Activated T-cell treated with anti-CD3 and anti-CD28 coated beads for 48 hours (primary cell): ENCODE results near the gene ZBED2.

Experiments used
- DNase-seq: peaks from one replicate; pipeline ENCODE4 v3.0.0-alpha.2; 2020; ENCODE audit warnings: low read depth

Gene ZBED2

DNA sequence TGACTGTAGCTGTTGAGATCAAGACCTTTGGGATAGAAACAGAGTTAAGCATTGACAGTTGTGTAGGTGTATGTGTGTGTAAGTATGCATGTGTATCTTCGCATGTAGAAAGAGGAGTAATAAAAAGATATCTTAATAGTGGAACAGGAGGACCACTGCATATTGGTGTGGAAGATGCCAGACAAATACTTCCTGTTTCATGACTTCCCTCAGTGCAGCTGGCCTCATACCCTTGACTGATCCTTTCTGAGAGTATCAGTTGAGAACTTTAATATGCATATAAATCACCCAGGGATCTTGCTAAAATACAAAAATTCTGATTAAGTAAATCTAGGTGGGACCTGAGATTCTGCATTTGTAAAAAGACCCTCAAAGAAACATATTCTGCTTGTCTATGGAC is 8.5 kb upstream of the ZBED2 start:
- no peak for DNase-seq

DNA sequence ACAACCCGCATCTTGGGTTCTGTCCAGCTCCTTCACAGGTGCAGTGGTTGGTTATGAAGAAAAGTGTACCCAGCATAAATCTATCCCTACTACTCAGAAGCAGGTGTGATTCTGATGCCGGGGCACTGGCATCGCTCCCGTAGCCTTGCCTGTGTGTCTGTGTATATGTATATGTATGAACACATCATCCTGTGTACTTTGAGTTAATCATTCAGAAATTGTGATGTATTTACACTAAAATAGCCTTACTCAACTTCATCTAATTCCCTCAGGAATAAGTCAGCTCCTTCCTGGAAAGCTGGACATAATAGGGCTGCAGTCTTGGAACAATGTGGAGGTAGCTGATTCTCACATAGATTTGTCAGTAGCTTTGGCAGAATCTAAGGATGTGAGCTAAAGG is 6.7 kb upstream of the ZBED2 start:
- DNase-seq = no peak

DNA sequence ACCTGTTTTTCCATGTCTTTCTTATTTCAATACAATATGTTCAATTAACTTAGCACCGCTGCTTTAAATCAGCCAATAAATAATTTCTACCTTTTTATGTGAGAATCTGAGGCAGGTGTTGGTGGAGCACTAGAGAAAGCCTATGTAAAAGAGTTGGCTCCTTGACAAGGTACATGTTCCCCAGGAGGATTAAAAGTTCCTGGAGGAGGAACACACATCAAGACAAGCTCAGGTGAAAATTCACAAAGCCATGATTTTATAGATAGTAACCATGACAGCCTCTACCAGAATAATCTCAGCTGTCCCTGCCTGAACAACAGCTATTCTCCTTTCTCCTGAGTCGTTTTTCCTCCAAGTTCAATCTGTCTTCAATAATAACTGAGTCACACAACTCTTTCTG is 3.4 kb upstream of the ZBED2 start:
- no peak for DNase-seq

- DNase-seq = no peak
Observed at GRCh38 chr3:111598139-111598538, 3.0 kb upstream of the ZBED2 start.

DNA sequence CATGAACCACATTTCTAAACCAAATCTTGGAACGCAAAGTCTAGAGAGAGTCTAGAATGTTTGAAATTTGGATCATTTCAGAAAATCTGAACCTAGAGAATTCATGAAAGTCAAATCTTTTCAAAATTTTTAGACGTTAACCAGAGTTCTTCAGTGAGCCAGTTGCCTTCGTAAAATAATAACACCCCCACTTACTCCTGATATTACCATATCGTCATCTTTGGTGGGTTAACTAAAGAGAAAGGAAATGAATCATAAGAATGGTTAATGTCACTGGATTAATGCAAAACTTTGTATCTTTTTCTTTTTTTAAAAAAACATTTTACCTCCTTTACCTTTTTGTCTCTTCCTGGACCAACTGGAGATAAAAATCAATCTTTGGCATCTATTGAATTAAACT is 1.2 kb upstream of the ZBED2 start:
- DNase-seq = no peak

- no peak for DNase-seq
Observed at GRCh38 chr3:111594781-111595180, 365 bp downstream of the ZBED2 start.

- DNase-seq = no peak
Observed at GRCh38 chr3:111594205-111594604, 941 bp downstream of the ZBED2 start.

- DNase-seq = no peak
Observed at GRCh38 chr3:111593666-111594065, 1.5 kb downstream of the ZBED2 start.

GRCh38 chr3:111592936-111593335 is 2.2 kb downstream of the ZBED2 start:
- DNase-seq = no peak

DNA sequence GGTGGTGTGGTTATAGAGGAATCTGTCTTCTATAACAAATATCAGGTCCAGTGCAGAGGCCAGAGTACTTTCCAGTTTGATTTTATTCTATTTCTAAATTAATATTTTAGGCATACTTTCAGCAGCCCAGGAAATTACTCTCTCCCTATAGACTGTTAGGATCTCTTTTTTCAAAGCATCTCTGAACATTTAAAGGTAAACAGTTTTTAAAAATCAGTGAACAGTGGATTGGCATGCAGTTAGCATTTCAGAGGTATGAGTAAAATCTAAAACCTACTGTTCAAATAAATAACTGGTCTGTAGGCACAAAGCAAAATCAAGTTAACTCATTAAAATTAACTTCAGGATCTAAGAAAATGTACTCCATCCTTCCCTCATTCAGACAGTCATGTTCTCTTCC is 3.0 kb downstream of the ZBED2 start:
- DNase-seq = no peak

DNA sequence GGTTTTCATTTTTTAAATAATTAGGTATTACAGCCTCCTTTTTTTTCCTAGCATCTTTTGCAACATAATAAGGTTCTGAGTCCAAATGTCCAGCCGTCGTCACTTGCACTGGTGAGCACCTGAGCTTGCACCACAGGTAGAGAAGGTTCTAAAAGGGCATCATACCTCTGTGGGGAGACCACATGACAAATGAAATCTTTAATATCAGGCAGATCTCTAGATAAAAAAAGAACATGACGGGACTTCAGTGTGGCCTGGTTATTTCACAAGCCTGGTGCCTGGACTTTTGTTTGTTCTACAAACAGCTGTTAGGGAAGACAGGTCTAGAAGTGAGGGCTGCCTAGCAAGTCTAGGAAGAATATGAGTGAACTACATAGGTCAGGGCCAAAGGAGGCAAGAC is 3.6 kb downstream of the ZBED2 start:
- DNase-seq = no peak

GRCh38 chr3:111590143-111590491 is 5.0 kb downstream of the ZBED2 start:
- DNase-seq = no peak

DNA sequence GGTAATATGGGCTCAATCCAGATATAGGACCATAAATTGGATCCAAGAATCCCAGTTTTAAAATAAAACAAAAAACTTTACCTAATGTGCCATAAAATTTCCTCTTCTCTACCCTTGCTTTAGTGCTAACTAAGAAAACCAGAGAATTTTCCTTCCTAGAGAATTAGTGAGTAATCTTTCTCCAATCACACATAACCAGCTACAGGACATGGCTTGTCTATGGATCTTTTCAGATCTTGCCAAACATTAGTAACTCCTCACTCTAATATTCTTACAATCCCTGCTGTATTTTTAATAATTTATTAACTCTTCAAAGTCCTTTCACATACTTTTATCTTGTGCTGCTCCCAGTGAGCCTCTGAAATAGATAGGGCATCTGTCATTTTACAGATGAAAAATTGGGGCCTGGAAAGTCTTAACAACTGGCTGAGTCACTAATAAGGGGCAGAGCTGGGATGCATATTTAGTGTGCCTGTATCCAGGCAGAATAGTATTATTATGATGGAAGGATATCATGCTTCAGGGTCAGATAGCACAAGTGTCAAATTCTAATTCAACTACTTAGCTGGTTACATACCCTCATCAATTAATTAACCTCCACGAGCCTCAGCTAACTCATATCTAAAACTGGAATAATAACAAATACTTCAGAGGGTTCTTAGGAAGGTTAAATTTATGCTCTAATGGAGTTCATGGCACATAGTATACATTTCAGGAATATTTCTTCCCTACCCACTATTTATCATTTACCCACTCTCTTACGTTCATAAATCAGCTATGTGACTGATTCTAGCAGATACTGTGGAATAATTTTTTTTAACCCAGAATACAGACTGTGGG is 5.6 kb downstream of the ZBED2 start:
- DNase-seq = no peak

DNA sequence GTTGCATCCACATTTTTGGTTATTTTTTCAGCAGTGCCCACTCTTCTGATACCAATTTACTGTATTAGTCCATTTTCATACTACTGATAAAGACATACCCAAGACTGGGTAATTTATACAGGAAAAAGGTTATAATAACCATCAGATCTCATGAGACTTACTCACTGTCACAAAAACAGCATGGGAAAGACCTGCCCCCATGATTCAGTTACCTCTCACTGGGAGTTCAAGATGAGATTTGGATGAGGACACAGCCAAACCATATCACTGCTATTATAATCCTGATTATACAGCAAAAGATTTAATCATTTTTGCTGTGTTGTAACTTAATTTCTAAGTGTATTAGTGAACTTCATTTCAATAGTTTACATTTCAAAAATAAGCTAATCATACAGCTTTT is 6.6 kb downstream of the ZBED2 start:
- DNase-seq = no peak

GRCh38 chr3:111585217-111585616 is 9.9 kb downstream of the ZBED2 start:
- no peak for DNase-seq

DNA sequence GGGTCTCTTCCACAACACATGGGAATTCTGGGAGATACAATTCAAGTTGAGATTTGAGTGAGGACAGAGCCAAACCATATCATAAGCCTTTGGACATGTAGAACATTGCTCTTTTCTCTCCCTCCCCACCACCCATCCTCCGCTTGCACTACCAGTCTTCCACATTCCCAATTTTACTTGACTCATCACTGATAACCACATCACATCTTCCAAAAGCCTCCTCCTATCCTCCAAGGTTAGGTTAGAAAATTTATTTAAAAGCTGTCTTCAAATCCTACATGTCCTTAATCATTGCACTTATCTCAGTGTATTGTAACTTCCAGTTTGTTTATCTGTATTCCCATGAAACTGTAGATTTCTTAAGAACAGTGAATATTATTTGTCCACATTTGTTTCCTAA is 10.4 kb downstream of the ZBED2 start:
- no peak for DNase-seq

DNA sequence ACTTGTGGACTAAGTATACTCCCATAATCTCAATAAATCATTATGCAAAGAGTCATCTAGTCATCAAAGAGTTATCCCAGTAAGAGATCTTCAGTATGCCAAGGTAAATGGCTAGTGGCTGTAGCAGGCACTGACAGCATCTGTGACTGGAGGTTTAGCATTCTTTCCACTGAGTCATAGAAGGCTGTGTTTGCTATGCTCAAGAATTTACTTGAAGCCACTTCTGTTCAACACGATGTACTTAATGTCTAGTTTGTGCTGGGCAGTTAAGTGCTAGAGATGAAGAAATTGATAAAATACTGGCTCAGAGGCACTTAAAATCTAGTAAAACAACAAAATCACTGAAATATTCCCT is 13.0 kb downstream of the ZBED2 start:
- DNase-seq = no peak

DNA sequence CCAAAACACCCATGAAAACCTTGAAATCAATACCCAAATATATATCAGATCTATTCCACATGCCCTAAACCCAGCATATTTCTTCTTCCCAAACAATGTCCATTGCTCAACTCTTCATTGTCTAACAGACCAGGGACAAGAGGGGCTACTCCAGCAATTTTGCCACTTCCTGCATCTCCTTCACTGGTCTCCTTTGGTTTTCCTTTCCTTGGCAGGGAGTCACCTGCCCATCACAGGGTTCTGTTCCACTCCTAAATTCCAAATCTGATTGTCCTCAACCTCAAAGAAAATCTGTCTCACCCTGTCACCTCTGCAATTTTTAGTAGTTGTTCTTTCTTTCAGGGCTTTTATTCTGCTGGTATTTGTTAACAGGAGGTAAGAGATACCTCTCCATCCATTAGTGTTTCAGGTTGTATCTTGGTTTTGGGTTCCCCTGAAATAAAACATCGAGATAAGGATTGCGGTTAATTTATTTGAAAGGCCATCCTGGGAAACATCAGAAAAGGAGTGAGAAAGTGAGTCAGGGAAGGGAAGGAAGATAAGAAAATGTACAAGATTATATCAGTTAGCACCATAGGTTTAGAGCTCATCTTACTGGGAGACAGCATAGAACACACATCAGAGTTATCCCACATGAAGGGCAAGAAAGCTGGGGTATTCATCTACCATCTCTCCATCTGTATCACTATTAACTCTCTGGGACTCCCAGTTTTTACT is 13.6 kb downstream of the ZBED2 start:
- no peak for DNase-seq

GRCh38 chr3:111579495-111579894 is 15.7 kb downstream of the ZBED2 start:
- no peak for DNase-seq

DNA sequence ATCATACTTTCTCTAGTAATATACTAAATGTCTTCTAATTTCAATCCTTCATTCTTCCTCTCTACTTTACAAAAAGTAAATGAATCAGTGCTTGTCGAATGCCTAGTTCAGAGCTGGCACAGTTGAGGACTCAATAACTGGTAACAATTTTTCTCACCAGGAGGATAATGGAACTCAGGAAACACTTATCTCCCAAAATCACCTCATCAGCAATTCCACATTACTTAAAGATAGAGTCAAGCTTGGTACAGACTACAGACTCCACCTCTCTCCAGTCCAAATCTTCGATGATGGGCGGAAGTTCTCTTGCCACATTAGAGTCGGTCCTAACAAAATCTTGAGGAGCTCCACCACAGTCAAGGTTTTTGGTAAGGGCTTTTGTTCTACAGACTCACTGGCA is 16.3 kb downstream of the ZBED2 start:
- no peak for DNase-seq

DNA sequence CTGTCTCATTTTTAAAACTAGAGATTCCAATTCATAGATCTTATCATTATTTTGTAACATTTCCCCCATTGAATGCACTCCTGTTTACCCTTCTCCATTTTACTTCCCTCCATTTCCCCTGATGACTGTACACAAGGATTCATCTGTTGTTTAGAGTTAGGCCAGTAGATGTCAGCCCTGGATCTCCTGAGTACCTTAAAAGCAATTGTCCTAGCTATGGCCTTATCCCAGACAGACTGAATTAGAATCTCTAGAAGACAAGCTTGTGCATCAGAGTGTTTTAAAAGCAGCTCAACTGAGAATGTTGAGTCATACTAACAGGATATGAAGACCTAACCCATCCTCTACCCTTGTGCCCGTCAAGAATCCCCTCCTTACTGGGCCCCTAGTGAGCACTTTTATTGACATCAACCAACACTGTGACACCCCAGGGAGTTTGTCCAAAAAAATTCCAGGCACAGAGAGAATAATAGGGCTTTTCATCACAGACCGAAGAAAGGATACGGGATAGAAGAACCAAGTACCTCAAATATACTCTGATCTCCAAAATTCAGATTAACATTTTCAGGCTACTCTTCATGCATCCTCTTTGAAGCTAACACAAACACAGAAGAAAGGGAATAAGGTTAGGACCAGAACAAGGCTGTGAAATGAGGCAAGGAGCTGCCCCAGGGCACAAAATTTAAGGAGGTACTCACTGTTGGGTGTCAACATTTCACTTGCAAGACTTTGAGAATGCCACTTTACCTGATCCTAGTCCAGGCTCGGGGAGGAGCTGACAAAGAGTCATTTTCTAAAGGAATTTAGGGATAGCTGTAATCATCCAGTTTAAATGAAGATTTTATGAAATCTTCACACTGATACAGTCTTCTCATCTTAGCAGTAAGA is 17.1 kb downstream of the ZBED2 start:
- DNase-seq = no peak

DNA sequence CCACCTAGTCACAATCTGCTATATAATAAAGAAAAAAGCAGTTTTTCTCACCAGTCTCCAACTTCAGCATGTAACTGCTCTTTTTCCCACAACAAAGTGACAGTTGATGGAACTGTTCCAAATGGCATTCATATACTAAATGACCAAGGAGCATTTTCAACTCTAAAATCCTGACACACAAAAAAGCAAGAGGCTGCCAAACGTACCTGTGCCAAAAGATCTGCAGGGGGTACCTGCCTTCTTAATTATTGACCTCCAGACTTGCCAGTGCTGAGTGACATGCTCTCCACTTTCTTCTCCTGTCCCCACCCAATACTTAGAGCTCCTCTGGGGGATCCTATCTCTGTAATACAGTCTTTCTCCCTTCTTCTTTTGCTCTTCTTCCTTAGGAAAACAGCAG is 18.0 kb downstream of the ZBED2 start:
- no peak for DNase-seq

DNA sequence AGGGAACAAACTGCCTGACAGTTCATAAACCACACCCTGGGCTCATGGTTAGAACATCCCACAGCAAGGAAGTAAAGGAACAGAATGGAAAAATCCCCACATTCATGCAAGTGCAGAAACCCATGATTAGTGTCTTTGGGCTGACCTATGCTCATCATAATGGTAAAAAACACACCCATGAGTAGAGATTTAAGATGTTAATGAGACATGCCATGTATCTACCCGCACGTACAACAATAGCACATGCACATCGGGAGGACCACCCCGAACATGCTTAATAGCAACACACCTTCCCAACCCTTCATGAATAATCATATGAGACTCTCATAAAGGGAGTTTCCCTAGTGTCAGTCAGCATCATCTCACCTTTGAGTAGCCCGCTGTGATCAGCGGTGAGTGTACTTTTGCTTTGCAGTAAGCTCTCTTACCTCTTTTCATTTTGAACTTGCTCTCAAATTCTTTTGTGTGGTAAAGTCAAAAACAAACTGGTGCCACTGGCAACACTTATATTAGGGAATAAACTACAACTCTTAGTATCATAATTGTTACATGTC is 23.2 kb downstream of the ZBED2 start:
- DNase-seq = no peak
